Breast epithelium (tissue), 3 donors: Measurements from ENCODE around the gene NPY.

ENCODE experiments used
- CTCF ChIP-seq, 3 donors: fragments of 450-650 bp; IDR thresholded peaks; one replicate each; pipeline ENCODE4 v1.5.1; 2016 to 2017; ENCODE audit warnings: antibody characterized with exemption in 3 of 3, mild to moderate bottlenecking in 3 of 3, moderate library complexity in 3 of 3
- POLR2AphosphoS5 ChIP-seq, 3 donors: sonication (generic); formaldehyde crosslinking; IDR thresholded peaks; one replicate each; pipeline ENCODE4 v1.6.1; 2017; ENCODE audit warnings: antibody characterized with exemption in 3 of 3

GRCh38 chr7:24316340-24316739 lies 32.4 kb downstream of the NPY start:
- TF ChIP-seq POLR2AphosphoS5 (IDR thresholded peaks at IDR 0.05) = no peak
- no peak for TF ChIP-seq CTCF (IDR thresholded peaks at IDR 0.05)
